OCI-LY3 (cell line): ENCODE data around the gene CCBE1.

Experiments
- EZH2phosphoT487 ChIP-seq: fragments of 200-600 bp; shearing (Covaris generic); IDR thresholded peaks from 2 replicates; pipeline ENCODE4 v1.6.1; 2018; ENCODE audit warnings: antibody characterized with exemption, mixed run types, low read depth
- TF ChIP-seq, protein P1 (sequence below): fragments of 200-600, 300-600 bp; sonication (generic); IDR thresholded peaks from 2 replicates; pipeline ENCODE4 v1.5.1; 2014; ENCODE audit warnings: antibody characterized with exemption, low read length, low read depth

GRCh38 chr18:59514203-59514602 is 183.0 kb downstream of the CCBE1 start:
- TF ChIP-seq, protein P1, sequence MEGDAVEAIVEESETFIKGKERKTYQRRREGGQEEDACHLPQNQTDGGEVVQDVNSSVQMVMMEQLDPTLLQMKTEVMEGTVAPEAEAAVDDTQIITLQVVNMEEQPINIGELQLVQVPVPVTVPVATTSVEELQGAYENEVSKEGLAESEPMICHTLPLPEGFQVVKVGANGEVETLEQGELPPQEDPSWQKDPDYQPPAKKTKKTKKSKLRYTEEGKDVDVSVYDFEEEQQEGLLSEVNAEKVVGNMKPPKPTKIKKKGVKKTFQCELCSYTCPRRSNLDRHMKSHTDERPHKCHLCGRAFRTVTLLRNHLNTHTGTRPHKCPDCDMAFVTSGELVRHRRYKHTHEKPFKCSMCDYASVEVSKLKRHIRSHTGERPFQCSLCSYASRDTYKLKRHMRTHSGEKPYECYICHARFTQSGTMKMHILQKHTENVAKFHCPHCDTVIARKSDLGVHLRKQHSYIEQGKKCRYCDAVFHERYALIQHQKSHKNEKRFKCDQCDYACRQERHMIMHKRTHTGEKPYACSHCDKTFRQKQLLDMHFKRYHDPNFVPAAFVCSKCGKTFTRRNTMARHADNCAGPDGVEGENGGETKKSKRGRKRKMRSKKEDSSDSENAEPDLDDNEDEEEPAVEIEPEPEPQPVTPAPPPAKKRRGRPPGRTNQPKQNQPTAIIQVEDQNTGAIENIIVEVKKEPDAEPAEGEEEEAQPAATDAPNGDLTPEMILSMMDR = no peak
- no peak for TF ChIP-seq EZH2phosphoT487
